ENCODE measurements around the gene RAB3IL1. TPM values are rescaled to one million over a fixed set of nuclear protein-coding genes. Genes with fewer than 3 reads are reported as not detected.

Gene RAB3IL1
- polyA plus RNA-seq, 3 donors, result 0.13 TPM; not detected in 2

DNA sequence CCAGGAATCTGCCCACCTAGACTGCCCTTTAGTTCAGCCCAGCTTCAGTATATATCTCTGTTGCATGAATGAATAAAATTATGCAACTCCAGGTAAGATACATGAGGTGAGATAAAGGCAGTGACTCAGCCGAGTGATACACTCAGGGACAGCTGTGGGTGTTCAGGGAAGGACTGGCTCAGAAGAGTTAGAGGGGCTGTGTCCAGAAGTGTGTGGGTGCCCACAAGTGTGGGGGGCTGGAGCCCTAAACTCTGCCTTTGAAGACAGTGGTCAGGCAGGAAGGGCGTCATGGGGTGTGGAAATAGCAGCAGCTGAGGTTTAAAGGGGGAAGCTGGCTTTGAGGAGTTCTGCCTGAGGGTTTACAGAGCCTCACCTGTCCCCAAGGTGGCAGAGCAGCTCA lies 41.7 kb upstream of the RAB3IL1 start:
- peaks cover 28% of the 10 kb centered on the region for H4K20me1 ChIP-seq (ENCODE audit: insufficient read depth, low read length)
- H3K9ac ChIP-seq (ENCODE audit: insufficient read depth, low read length, poor library complexity, severe bottlenecking), result no peak overlapping the region
- peaks cover 23% of the 10 kb centered on the region for H3K79me2 ChIP-seq (ENCODE audit: insufficient read depth, low read length)
- peaks cover 77% of the 10 kb centered on the region for H3K4me1 Mint-ChIP-seq
- peaks cover 60 to 80% of the 10 kb centered on the region in 2 donors for H3K36me3 Mint-ChIP-seq
- intact Hi-C loops (cut with micrococcal nuclease), result loop anchor here in 1 of 2 donors (5.0 kb wide), 1 partner anchor 152 kb away; no protein-coding TSS in a partner anchor
- no peak overlapping the region for H3K4me3 ChIP-seq (replicated peaks in 1 of 3; ENCODE audit: low read depth in 2 of 3, low read length in 3 of 3)
- 44% methylated on average over 2 of the region's 2 CpGs for WGBS (ENCODE audit: insufficient coverage)
- H3K36me3 ChIP-seq (replicated peaks in 1 of 2; ENCODE audit: control insufficient read depth in 1 of 2, insufficient read depth in 2 of 2, low read length in 2 of 2), result peaks cover 18 to 46% of the 10 kb centered on the region in 2 donors
- H3K4me1 ChIP-seq (ENCODE audit: control insufficient read depth in 1 of 2, insufficient read depth in 2 of 2, low read length in 2 of 2), result peaks cover 65 to 85% of the 10 kb centered on the region in 2 donors
- H3K27ac Mint-ChIP-seq, result peak overlapping the region in 2 of 7 donors; percentile 55 to 57
- no peak overlapping the region for H3K4me2 ChIP-seq (replicated peaks; ENCODE audit: extremely low read depth, low read length, poor library complexity, severe bottlenecking)
- H2AFZ ChIP-seq (ENCODE audit: insufficient read depth, low read depth, low read length, poor library complexity, severe bottlenecking), result no peak overlapping the region
- H3K9me3 Mint-ChIP-seq, result peaks cover 0 to 3% (median 0%) of the 10 kb centered on the region in 7 donors
- H3K9me3 ChIP-seq (replicated peaks in 1 of 2; ENCODE audit: control insufficient read depth in 1 of 2, insufficient read depth in 1 of 2, low read length in 2 of 2), result no peaks in the 10 kb centered on the region
- H3K27me3 ChIP-seq (ENCODE audit: control insufficient read depth in 2 of 2, insufficient read depth in 2 of 2, low read length in 2 of 2), result no peaks in the 10 kb centered on the region
- TF ChIP-seq, protein P1, sequence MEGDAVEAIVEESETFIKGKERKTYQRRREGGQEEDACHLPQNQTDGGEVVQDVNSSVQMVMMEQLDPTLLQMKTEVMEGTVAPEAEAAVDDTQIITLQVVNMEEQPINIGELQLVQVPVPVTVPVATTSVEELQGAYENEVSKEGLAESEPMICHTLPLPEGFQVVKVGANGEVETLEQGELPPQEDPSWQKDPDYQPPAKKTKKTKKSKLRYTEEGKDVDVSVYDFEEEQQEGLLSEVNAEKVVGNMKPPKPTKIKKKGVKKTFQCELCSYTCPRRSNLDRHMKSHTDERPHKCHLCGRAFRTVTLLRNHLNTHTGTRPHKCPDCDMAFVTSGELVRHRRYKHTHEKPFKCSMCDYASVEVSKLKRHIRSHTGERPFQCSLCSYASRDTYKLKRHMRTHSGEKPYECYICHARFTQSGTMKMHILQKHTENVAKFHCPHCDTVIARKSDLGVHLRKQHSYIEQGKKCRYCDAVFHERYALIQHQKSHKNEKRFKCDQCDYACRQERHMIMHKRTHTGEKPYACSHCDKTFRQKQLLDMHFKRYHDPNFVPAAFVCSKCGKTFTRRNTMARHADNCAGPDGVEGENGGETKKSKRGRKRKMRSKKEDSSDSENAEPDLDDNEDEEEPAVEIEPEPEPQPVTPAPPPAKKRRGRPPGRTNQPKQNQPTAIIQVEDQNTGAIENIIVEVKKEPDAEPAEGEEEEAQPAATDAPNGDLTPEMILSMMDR (IDR thresholded peaks at IDR 0.05), result no peak
- H3K4me3 Mint-ChIP-seq, result no peak overlapping the region
- no peak overlapping the region for H3K27ac ChIP-seq (ENCODE audit: low read depth in 1 of 2, low read length in 2 of 2)
- peaks cover 0 to 22% (median 0%) of the 10 kb centered on the region in 3 donors for H3K27me3 Mint-ChIP-seq (ENCODE audit: low read depth in 3 of 3)
- DNase-seq, result no peak

DNA sequence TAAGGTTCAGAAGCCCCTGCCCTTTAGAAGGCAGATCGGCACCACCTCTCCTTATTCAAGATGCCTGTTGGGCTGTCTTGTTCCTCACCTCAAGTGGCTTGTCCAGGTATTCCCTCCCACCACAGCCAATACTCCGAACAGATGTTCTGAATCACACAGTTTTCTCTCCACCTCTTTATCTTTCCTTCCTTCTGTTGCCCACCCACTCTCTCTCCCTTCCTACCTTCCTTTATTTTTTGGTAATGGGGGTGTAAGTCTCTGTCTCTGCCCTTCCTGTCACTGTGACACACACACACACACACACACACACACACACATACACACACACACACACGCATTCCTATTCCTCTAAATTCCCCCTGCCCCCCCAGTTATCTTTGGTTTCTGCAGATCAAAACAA lies 41.2 kb upstream of the RAB3IL1 start:
- Histone ChIP-seq H3K79me2 (ENCODE audit: insufficient read depth, low read length) (peaks cover 20% of the 10 kb centered on the region), H3K27ac (ENCODE audit: low read depth in 1 of 2, low read length in 2 of 2) (no peak overlapping the region), H3K4me1 (ENCODE audit: control insufficient read depth in 1 of 2, insufficient read depth in 2 of 2, low read length in 2 of 2) (peaks cover 62 to 85% of the 10 kb centered on the region in 2 donors), H3K36me3 (replicated peaks in 1 of 2; ENCODE audit: control insufficient read depth in 1 of 2, insufficient read depth in 2 of 2, low read length in 2 of 2) (peaks cover 18 to 42% of the 10 kb centered on the region in 2 donors), H3K27me3 (ENCODE audit: control insufficient read depth in 2 of 2, insufficient read depth in 2 of 2, low read length in 2 of 2) (no peaks in the 10 kb centered on the region), H4K20me1 (ENCODE audit: insufficient read depth, low read length) (peaks cover 23% of the 10 kb centered on the region), H2AFZ (ENCODE audit: insufficient read depth, low read depth, low read length, poor library complexity, severe bottlenecking) (no peak overlapping the region), H3K9me3 (replicated peaks in 1 of 2; ENCODE audit: control insufficient read depth in 1 of 2, insufficient read depth in 1 of 2, low read length in 2 of 2) (no peaks in the 10 kb centered on the region), H3K4me3 (replicated peaks in 1 of 3; ENCODE audit: low read depth in 2 of 3, low read length in 3 of 3) (no peak overlapping the region), H3K9ac (ENCODE audit: insufficient read depth, low read length, poor library complexity, severe bottlenecking) (no peak overlapping the region), H3K4me2 (replicated peaks; ENCODE audit: extremely low read depth, low read length, poor library complexity, severe bottlenecking) (no peak overlapping the region)
- H3K36me3 Mint-ChIP-seq, result peaks cover 55 to 75% of the 10 kb centered on the region in 2 donors
- H3K4me3 Mint-ChIP-seq, result no peak overlapping the region
- peaks cover 0 to 3% (median 0%) of the 10 kb centered on the region in 7 donors for H3K9me3 Mint-ChIP-seq
- WGBS (ENCODE audit: insufficient coverage), result 60% methylated on average over 2 of the region's 3 CpGs
- H3K27me3 Mint-ChIP-seq (ENCODE audit: low read depth in 3 of 3), result peaks cover 0 to 19% (median 0%) of the 10 kb centered on the region in 3 donors
- TF ChIP-seq, protein P1 (IDR thresholded peaks at IDR 0.05), result no peak
- peak overlapping the region in 3 of 7 donors; percentile 63 to 76 (median 73) for H3K27ac Mint-ChIP-seq
- H3K4me1 Mint-ChIP-seq, result peaks cover 77% of the 10 kb centered on the region
- intact Hi-C loops (cut with micrococcal nuclease), result loop anchor here in 1 of 2 donors (5.0 kb wide), 1 partner anchor 151 kb away; no protein-coding TSS in a partner anchor
- DNase-seq, result no peak
